ENCODE data around the gene NFATC2. TPM values are rescaled to one million over a fixed set of nuclear protein-coding genes. Genes with fewer than 3 reads are reported as not detected.

Gene NFATC2
- total RNA-seq, 1 experiment from 2014 or later: 0.07 TPM

- intact Hi-C loops (cut with micrococcal nuclease): no loop called here
- CTCF ChIA-PET: interaction anchor here (0.6 to 7.9 kb wide), 10 partner anchors 12 to 936 kb away, joined by 3 to 128 read pairs (median 4); no protein-coding TSS in a partner anchor
- BruUV-seq (replicated peaks): no TSS peak
Measured at GRCh38 chr20:51374456-51374830, 168.1 kb downstream of the NFATC2 start.

DNA sequence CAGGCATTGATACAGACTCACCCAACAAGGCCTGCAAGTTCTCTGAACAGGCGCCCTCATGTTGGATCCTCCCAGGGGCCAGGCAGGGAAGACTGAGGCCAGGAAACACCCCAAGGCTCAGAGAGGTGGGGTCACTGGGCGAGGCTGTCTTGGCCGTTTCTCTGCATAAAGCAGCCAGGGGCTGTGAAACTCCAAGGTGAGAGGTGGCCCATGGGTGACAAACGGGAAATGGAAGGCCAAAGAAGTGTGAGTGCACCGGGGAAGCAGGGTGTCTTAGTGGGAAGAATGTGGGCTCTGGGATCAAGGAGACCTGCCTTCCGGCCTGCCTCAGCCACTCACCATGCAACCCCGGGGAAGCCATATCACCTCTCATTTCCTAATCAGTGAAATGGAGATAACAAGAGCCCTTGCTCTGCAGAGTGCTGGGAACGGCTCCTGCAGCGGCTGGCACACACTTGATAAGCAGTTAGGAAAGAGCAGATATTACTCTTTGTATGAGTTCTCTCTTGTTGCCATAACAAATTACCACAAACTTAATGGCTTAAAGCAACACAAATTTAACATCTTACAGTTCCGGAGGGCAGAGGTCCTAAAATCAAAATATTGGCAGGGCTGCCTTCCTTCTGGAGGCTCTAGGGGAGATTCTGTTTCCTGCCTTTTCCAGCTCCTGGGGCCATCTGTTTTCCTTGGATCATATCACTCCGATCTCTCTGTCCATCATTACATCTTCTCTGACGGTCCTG lies 168.6 kb downstream of the NFATC2 start:
- ChIA-PET CTCF (interaction anchor here (0.6 to 7.9 kb wide), 21 partner anchors 11 to 936 kb away, joined by 3 to 128 read pairs (median 4); no protein-coding TSS in a partner anchor), POLR2A (interaction anchor here (0.8 kb wide), 1 partner anchor 223 kb away, joined by 3 read pairs; no protein-coding TSS in a partner anchor)
- no peaks in the 10 kb centered on the region for H3K9me3 Mint-ChIP-seq (ENCODE audit: unreplicated experiment)
- BruUV-seq (replicated peaks): no TSS peak
- DNase-seq (ENCODE audit: unreplicated experiment): no peak
- H3K36me3 Mint-ChIP-seq (ENCODE audit: insufficient read depth, unreplicated experiment): no peaks in the 10 kb centered on the region
- H3K4me3 Mint-ChIP-seq (ENCODE audit: unreplicated experiment): no peak overlapping the region
- H3K27me3 Mint-ChIP-seq (ENCODE audit: insufficient read depth, unreplicated experiment): no peaks in the 10 kb centered on the region
- H3K27ac Mint-ChIP-seq (ENCODE audit: low read depth, unreplicated experiment): peak overlapping the region; percentile 7
- intact Hi-C loops (cut with micrococcal nuclease): no loop called here
- TF ChIP-seq CTCF (IDR thresholded peaks at IDR 0.05; ENCODE audit: unreplicated experiment): no peak
- H3K4me1 Mint-ChIP-seq (ENCODE audit: insufficient read depth, unreplicated experiment): no peaks in the 10 kb centered on the region

More at GRCh38 chr20:51374456-51374830, 168.1 kb downstream of the NFATC2 start:
- Mint-ChIP-seq H3K4me1 (ENCODE audit: insufficient read depth, unreplicated experiment) (no peaks in the 10 kb centered on the region), H3K4me3 (ENCODE audit: unreplicated experiment) (no peak overlapping the region), H3K27me3 (ENCODE audit: insufficient read depth, unreplicated experiment) (no peaks in the 10 kb centered on the region), H3K27ac (ENCODE audit: low read depth, unreplicated experiment) (peak overlapping the region; percentile 7), H3K9me3 (ENCODE audit: unreplicated experiment) (no peaks in the 10 kb centered on the region), H3K36me3 (ENCODE audit: insufficient read depth, unreplicated experiment) (no peaks in the 10 kb centered on the region)
- DNase-seq (ENCODE audit: unreplicated experiment): no peak
- POLR2A ChIA-PET: no interaction called here
- TF ChIP-seq CTCF (IDR thresholded peaks at IDR 0.05; ENCODE audit: unreplicated experiment): no peak

- intact Hi-C loops (cut with micrococcal nuclease): loop anchor here (1.0 kb wide), 3 partner anchors 222 to 710 kb away; no protein-coding TSS in a partner anchor
- no peak for TF ChIP-seq CTCF (IDR thresholded peaks at IDR 0.05; ENCODE audit: unreplicated experiment)
- ChIA-PET CTCF (interaction anchor here (0.6 to 7.9 kb wide), 66 partner anchors 8 to 721 kb away, joined by 3 to 128 read pairs (median 4); no protein-coding TSS in a partner anchor), POLR2A (interaction anchor here (0.8 kb wide), 1 partner anchor 224 kb away, joined by 3 read pairs; no protein-coding TSS in a partner anchor)
- Mint-ChIP-seq H3K9me3 (ENCODE audit: unreplicated experiment) (no peaks in the 10 kb centered on the region), H3K4me1 (ENCODE audit: insufficient read depth, unreplicated experiment) (no peaks in the 10 kb centered on the region), H3K36me3 (ENCODE audit: insufficient read depth, unreplicated experiment) (no peaks in the 10 kb centered on the region), H3K27ac (ENCODE audit: low read depth, unreplicated experiment) (no peak overlapping the region), H3K27me3 (ENCODE audit: insufficient read depth, unreplicated experiment) (no peaks in the 10 kb centered on the region), H3K4me3 (ENCODE audit: unreplicated experiment) (no peak overlapping the region)
- DNase-seq (ENCODE audit: unreplicated experiment): no peak
- no TSS peak for BruUV-seq (replicated peaks)
Measured at GRCh38 chr20:51372966-51373365, 169.6 kb downstream of the NFATC2 start.

DNA sequence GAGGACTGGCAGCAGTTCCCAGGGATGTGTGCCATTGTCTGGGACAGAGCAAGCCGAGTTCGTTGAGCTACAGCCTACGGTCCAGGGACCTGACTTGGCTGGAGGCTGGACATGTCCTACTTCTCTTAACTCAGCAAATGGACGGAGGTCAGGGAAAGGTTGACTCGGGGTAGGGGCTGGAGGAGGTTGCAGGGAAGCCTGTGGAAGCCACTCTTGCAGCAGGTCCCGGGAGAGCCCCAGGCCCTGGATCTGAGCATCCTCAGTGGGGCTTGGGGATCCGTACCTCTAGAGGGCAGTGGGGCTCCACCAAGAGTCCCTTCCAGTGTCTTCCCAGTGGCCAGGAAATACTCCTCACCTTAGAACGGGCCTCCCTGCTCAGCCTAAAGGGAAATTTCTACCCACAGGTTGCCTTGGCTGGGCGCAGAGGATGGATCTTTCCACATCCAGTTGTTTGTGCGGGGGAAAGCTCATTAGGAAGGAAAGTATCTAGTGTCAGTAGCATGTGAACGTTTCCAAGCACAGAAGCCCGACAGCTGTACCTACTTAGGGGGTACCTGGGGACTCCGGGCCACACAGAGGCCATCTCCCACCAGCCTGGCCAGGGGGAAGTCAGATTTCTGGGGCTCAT lies 170.2 kb downstream of the NFATC2 start:
- no peak overlapping the region for H3K4me3 Mint-ChIP-seq (ENCODE audit: unreplicated experiment)
- TF ChIP-seq CTCF (IDR thresholded peaks at IDR 0.05; ENCODE audit: unreplicated experiment): peak; percentile 90
- no peaks in the 10 kb centered on the region for H3K4me1 Mint-ChIP-seq (ENCODE audit: insufficient read depth, unreplicated experiment)
- BruUV-seq (replicated peaks): no TSS peak
- intact Hi-C loops (cut with micrococcal nuclease): loop anchor here (1.0 kb wide), 3 partner anchors 223 to 711 kb away; no protein-coding TSS in a partner anchor
- no peaks in the 10 kb centered on the region for H3K36me3 Mint-ChIP-seq (ENCODE audit: insufficient read depth, unreplicated experiment)
- no peaks in the 10 kb centered on the region for H3K9me3 Mint-ChIP-seq (ENCODE audit: unreplicated experiment)
- POLR2A ChIA-PET: interaction anchor here (0.6 kb wide), 1 partner anchor 701 kb away, joined by 3 read pairs; no protein-coding TSS in a partner anchor
- H3K27me3 Mint-ChIP-seq (ENCODE audit: insufficient read depth, unreplicated experiment): no peaks in the 10 kb centered on the region
- CTCF ChIA-PET: interaction anchor here (0.6 to 7.9 kb wide), 69 partner anchors 8 to 842 kb away, joined by 3 to 128 read pairs (median 4); no protein-coding TSS in a partner anchor
- no peak overlapping the region for H3K27ac Mint-ChIP-seq (ENCODE audit: low read depth, unreplicated experiment)
- peak; percentile 75 for DNase-seq (ENCODE audit: unreplicated experiment)
